Panc1 (cell line): ENCODE results near the gene MEGF6. TPM values are rescaled to one million over a fixed set of nuclear protein-coding genes. Genes with fewer than 3 reads are reported as not detected.

ENCODE experiments used
- ATAC-seq: fragments of 200-7000 bp; cut with Tn5 transposase; 2 replicates; pipeline ENCODE4 v1.9.1; 2020; ENCODE audit warnings: mild to moderate bottlenecking, moderate library complexity
- BruUV-seq: library from RNA; stranded (reverse); fragments of 400-500 nt; replicated peaks from 2 replicates; lab custom pipeline; 2021; lab: Mats Ljungman, UMichigan
- CTCF ChIA-PET: fragments of 300-600 bp; sonication (Branson Sonifier 250); formaldehyde crosslinking; loops from one replicate; lab custom pipeline; 2022; ENCODE audit warnings: antibody characterized with exemption; lab: Charles Lee
- POLR2A ChIA-PET: fragments of 300-600 bp; sonication (Branson Sonifier 250); formaldehyde crosslinking; loops from one replicate; lab custom pipeline; 2022; ENCODE audit warnings: antibody characterized with exemption; lab: Charles Lee
- DNase-seq: peaks from one replicate; pipeline ENCODE4 v3.0.0-alpha.2; 2010; ENCODE audit warnings: low read depth, low spot score
- H3K27ac ChIP-seq: 2 replicates; pipeline ENCODE4 v1.5.1; 2011; ENCODE audit warnings: mild to moderate bottlenecking, low read length, inconsistent platforms
- H3K27me3 ChIP-seq: fragments of 200-500 bp; sonication (Bioruptor generic); 2 replicates; pipeline ENCODE4 v1.6.0; 2014; ENCODE audit warnings: low read length, inconsistent platforms; ENCODE audit not compliant: control insufficient read depth, insufficient read depth
- H3K36me3 ChIP-seq: fragments of 200-500 bp; sonication (Bioruptor generic); 2 replicates; pipeline ENCODE4 v1.5.1; 2014; ENCODE audit warnings: inconsistent platforms, mild to moderate bottlenecking, low read length, moderate library complexity; ENCODE audit not compliant: control insufficient read depth, insufficient read depth
- H3K4me1 ChIP-seq: 2 replicates; pipeline ENCODE4 v1.5.1; 2011; ENCODE audit warnings: inconsistent platforms, mild to moderate bottlenecking, low read length, moderate library complexity; ENCODE audit not compliant: control insufficient read depth, insufficient read depth
- H3K4me3 ChIP-seq, 2 experiments: 2 replicates each; pipeline ENCODE4 v1.5.1; 2011 to 2012; ENCODE audit warnings: low read depth in 2 of 2, low read length in 2 of 2, mild to moderate bottlenecking in 2 of 2, inconsistent platforms in 1 of 2, moderate library complexity in 1 of 2
- H3K9me3 ChIP-seq: fragments of 200-500 bp; sonication (Bioruptor generic); 2 replicates; pipeline ENCODE4 v1.5.1; 2014; ENCODE audit warnings: low read depth, mild to moderate bottlenecking, inconsistent platforms, low read length, moderate library complexity; ENCODE audit not compliant: control insufficient read depth, insufficient read depth
- CTCF ChIP-seq: fragments of 450-650 bp; IDR thresholded peaks from 2 replicates; pipeline ENCODE4 v1.5.1; 2017; ENCODE audit warnings: mild to moderate bottlenecking
- POLR2AphosphoS5 ChIP-seq: IDR thresholded peaks from 2 replicates; pipeline ENCODE4 v1.6.1; 2012; ENCODE audit warnings: mild to moderate bottlenecking, low read depth, low read length, moderate library complexity
- REST ChIP-seq, 2 experiments: IDR thresholded peaks; 2 replicates each; pipeline ENCODE4 v1.6.1; 2011 to 2012; ENCODE audit warnings: low read depth in 2 of 2, control low read depth in 1 of 2, low read length in 1 of 2, mild to moderate bottlenecking in 1 of 2, moderate library complexity in 1 of 2; ENCODE audit not compliant: insufficient read depth in 1 of 2
- SIN3A ChIP-seq: IDR thresholded peaks from 2 replicates; pipeline ENCODE4 v1.6.1; 2012; ENCODE audit warnings: low read depth, mild to moderate bottlenecking, low read length, moderate library complexity, borderline replicate concordance; ENCODE audit not compliant: insufficient read depth
- TCF7L2 ChIP-seq: IDR thresholded peaks from 2 replicates; pipeline ENCODE4 v1.6.1; 2011; ENCODE audit warnings: mild to moderate bottlenecking, low read depth, low read length, inconsistent platforms
- in situ Hi-C: cut with HindIII; loops from 2 replicates; pipeline ENCODE4 v1.10.0; 2016; ENCODE audit warnings: low sequenced_read_pairs, low pct_unique_long_range_greater_than_20kb
- intact Hi-C: fragments of 100-400 bp; cut with micrococcal nuclease; formaldehyde crosslinking; loops from one replicate; pipeline ENCODE4 v1.10.0; 2022; ENCODE audit not compliant: unreplicated experiment
- total RNA-seq: library from RNA; stranded (reverse); gene quantifications from one replicate; pipeline ENCODE4 v1.2.1, GENCODE V29; 2021; ENCODE audit not compliant: unreplicated experiment

Gene MEGF6
- total RNA-seq, 1 experiment from 2014 or later, result 32.6 TPM

- TF ChIP-seq SIN3A, result no peak
- no peak for TF ChIP-seq TCF7L2
- no peak for TF ChIP-seq POLR2AphosphoS5
- intact Hi-C loops, result no loop called here
- CTCF ChIA-PET, result no interaction called here
These were observed 153.1 kb downstream of the MEGF6 start for GRCh38 chr1:3457910-3458883.

GRCh38 chr1:3456964-3457909 lies 154.1 kb downstream of the MEGF6 start:
- DNase-seq, result no peak
- in situ Hi-C loops, result no loop called here
- no peaks in the 10 kb centered on the region for H3K9me3 ChIP-seq
- H3K36me3 ChIP-seq, result no peaks in the 10 kb centered on the region
- CTCF ChIA-PET, result interaction anchor here (0.5 to 0.6 kb wide), 2 partner anchors 29 to 1057 kb away, joined by 3 to 7 read pairs; no protein-coding TSS in a partner anchor
- no peak for ATAC-seq
- no peak overlapping the region for H3K4me3 ChIP-seq
- no peak for TF ChIP-seq CTCF
- TF ChIP-seq SIN3A, result no peak
- TF ChIP-seq TCF7L2, result no peak
- TF ChIP-seq REST (IDR thresholded peaks at IDR 0.05; ENCODE audit: insufficient read depth in 1 of 2, low read depth in 2 of 2, low read length in 1 of 2), result no peak
- no peak for TF ChIP-seq POLR2AphosphoS5
- no peak overlapping the region for H3K27ac ChIP-seq
- POLR2A ChIA-PET, result no interaction called here
- no TSS peak for BruUV-seq
- H3K4me1 ChIP-seq, result peaks cover 13% of the 10 kb centered on the region
- H3K27me3 ChIP-seq, result no peaks in the 10 kb centered on the region
- intact Hi-C loops, result no loop called here

More at GRCh38 chr1:3457910-3458883, 153.1 kb downstream of the MEGF6 start:
- BruUV-seq, result no TSS peak
- Histone ChIP-seq H3K9me3 (no peaks in the 10 kb centered on the region), H3K27me3 (no peaks in the 10 kb centered on the region), H3K4me1 (peaks cover 13% of the 10 kb centered on the region), H3K27ac (no peak overlapping the region), H3K36me3 (no peaks in the 10 kb centered on the region), H3K4me3 (no peak overlapping the region)
- POLR2A ChIA-PET, result no interaction called here
- ATAC-seq, result no peak
- DNase-seq, result no peak
- in situ Hi-C loops, result no loop called here
